Loucy (cell line): ENCODE measurements around the gene WDR26.

Experiments
- H2AFZ ChIP-seq: fragments of 200-600 bp; sonication (generic); 2 replicates; pipeline ENCODE4 v1.6.0; 2016; ENCODE audit warnings: antibody characterized with exemption, mild to moderate bottlenecking, low read length, moderate library complexity
- H3F3A ChIP-seq: fragments of 200-600 bp; 2 replicates; pipeline ENCODE4 v1.6.0; 2016; ENCODE audit warnings: antibody characterized with exemption, low read depth, mild to moderate bottlenecking
- H3K27me3 ChIP-seq: fragments of 200-600 bp; sonication (generic); 2 replicates; pipeline ENCODE4 v1.6.1; 2014; ENCODE audit warnings: low read length, mild to moderate bottlenecking; ENCODE audit not compliant: insufficient read depth, poor library complexity, severe bottlenecking
- H3K36me3 ChIP-seq: fragments of 200-600 bp; sonication (generic); 2 replicates; pipeline ENCODE4 v1.6.1; 2016; ENCODE audit warnings: low read length; ENCODE audit not compliant: insufficient read depth
- H3K4me1 ChIP-seq: fragments of 200-600 bp; sonication (generic); 2 replicates; pipeline ENCODE4 v1.5.1; 2014; ENCODE audit warnings: low read length, mild to moderate bottlenecking; ENCODE audit not compliant: insufficient read depth, poor library complexity, severe bottlenecking
- H3K4me2 ChIP-seq: fragments of 200-600 bp; sonication (generic); 2 replicates; pipeline ENCODE4 v1.6.0; 2014; ENCODE audit warnings: antibody characterized with exemption, low read length, low read depth, mild to moderate bottlenecking; ENCODE audit not compliant: poor library complexity, severe bottlenecking
- H3K4me3 ChIP-seq: fragments of 200-600 bp; sonication (generic); 2 replicates; pipeline ENCODE4 v1.5.1; 2014; ENCODE audit warnings: low read length, mild to moderate bottlenecking, mixed read lengths; ENCODE audit not compliant: poor library complexity, severe bottlenecking
- H3K79me2 ChIP-seq: fragments of 200-600 bp; sonication (generic); 2 replicates; pipeline ENCODE4 v1.6.1; 2014; ENCODE audit warnings: low read length; ENCODE audit not compliant: insufficient read depth
- H3K9ac ChIP-seq: fragments of 200-600 bp; sonication (generic); 2 replicates; pipeline ENCODE4 v1.6.0; 2014; ENCODE audit warnings: mild to moderate bottlenecking, low read depth, low read length, moderate library complexity; ENCODE audit not compliant: poor library complexity, severe bottlenecking
- H3K9me2 ChIP-seq: fragments of 200-600 bp; sonication (generic); replicated peaks from 2 replicates; pipeline ENCODE4 v1.6.1; 2016; ENCODE audit warnings: low read depth, low read length, mixed read lengths
- H3K9me3 ChIP-seq: fragments of 200-600 bp; sonication (generic); 2 replicates; pipeline ENCODE4 v1.6.1; 2014; ENCODE audit warnings: mild to moderate bottlenecking, antibody characterized with exemption, low read length, low read depth; ENCODE audit not compliant: insufficient read depth
- H4K20me1 ChIP-seq: fragments of 200-600 bp; sonication (generic); 2 replicates; pipeline ENCODE4 v1.6.0; 2014; ENCODE audit warnings: antibody characterized with exemption, low read length, mild to moderate bottlenecking; ENCODE audit not compliant: insufficient read depth, poor library complexity, severe bottlenecking
- CTCF ChIP-seq: fragments of 200-600 bp; sonication (generic); conservative IDR thresholded peaks from 2 replicates; pipeline ENCODE4 v1.5.1; 2014; ENCODE audit warnings: mild to moderate bottlenecking, antibody characterized with exemption, low read length
- EZH2phosphoT487 ChIP-seq: fragments of 200-600 bp; IDR thresholded peaks from 2 replicates; pipeline ENCODE4 v1.6.1; 2018; ENCODE audit warnings: antibody characterized with exemption, mild to moderate bottlenecking, moderate library complexity, borderline replicate concordance

WDR26 gene

GRCh38 chr1:224433701-224434672, 610 bp downstream of the WDR26 start:
- Histone ChIP-seq H3K4me1 (peaks cover 53% of the 10 kb centered on the region), H3K79me2 (peaks cover 68% of the 10 kb centered on the region), H3K9me3 (no peaks in the 10 kb centered on the region), H3K4me3 (peak overlapping the region; percentile 96), H3K9ac (peak overlapping the region; percentile 70), H3K4me2 (peak overlapping the region; percentile 98), H3K9me2 (no peaks in the 10 kb centered on the region), H3K36me3 (peaks cover 4% of the 10 kb centered on the region; the same call in 1 of the 2 replicates), H3F3A (peaks cover 4% of the 10 kb centered on the region), H4K20me1 (peaks cover 52% of the 10 kb centered on the region), H2AFZ (no peak overlapping the region), H3K27me3 (no peaks in the 10 kb centered on the region)
- TF ChIP-seq EZH2phosphoT487 (no peak), CTCF (no peak)

GRCh38 chr1:224433041-224433691, 1.4 kb downstream of the WDR26 start:
- H3K4me1 ChIP-seq: peaks cover 53% of the 10 kb centered on the region
- H2AFZ ChIP-seq: no peak overlapping the region
- H3K79me2 ChIP-seq: peaks cover 76% of the 10 kb centered on the region
- no peaks in the 10 kb centered on the region for H3K9me3 ChIP-seq
- no peaks in the 10 kb centered on the region for H3K9me2 ChIP-seq
- H3K9ac ChIP-seq: peak overlapping the region; percentile 70
- H3F3A ChIP-seq: peaks cover 4% of the 10 kb centered on the region
- peaks cover 58% of the 10 kb centered on the region for H4K20me1 ChIP-seq
- H3K36me3 ChIP-seq: peaks cover 4% of the 10 kb centered on the region; the same call in 1 of the 2 replicates
- TF ChIP-seq CTCF (no peak), EZH2phosphoT487 (no peak)
- H3K4me2 ChIP-seq: peak overlapping the region; percentile 98
- H3K27me3 ChIP-seq: no peaks in the 10 kb centered on the region
- peak overlapping the region; percentile 95 for H3K4me3 ChIP-seq

- TF ChIP-seq EZH2phosphoT487 (no peak), CTCF (no peak)
- Histone ChIP-seq H3K4me1 (peaks cover 55% of the 10 kb centered on the region), H3K27me3 (no peaks in the 10 kb centered on the region), H3K4me3 (peak overlapping the region; percentile 95), H3K9ac (peak overlapping the region; percentile 70), H3K4me2 (peak overlapping the region; percentile 98), H3K9me2 (no peaks in the 10 kb centered on the region), H3K79me2 (peaks cover 81% of the 10 kb centered on the region), H3K9me3 (no peaks in the 10 kb centered on the region), H3K36me3 (peaks cover 4% of the 10 kb centered on the region; the same call in 1 of the 2 replicates), H3F3A (peaks cover 4% of the 10 kb centered on the region), H4K20me1 (peaks cover 63% of the 10 kb centered on the region), H2AFZ (no peak overlapping the region)
These were observed 1.9 kb downstream of the WDR26 start for GRCh38 chr1:224432672-224433040.
